Activated CD4-positive, CD25-positive, alpha-beta regulatory T cell treated with anti-CD3 and anti-CD28 coated beads, Interleukin-2, amount 50 U/mL, for 16 hours (primary cell): ENCODE data around the gene TOP3B.

ENCODE experiments used
- DNase-seq: peaks from one replicate; pipeline ENCODE4 v3.0.0-alpha.2; 2020; ENCODE audit warnings: low read depth, low spot score

TOP3B gene

DNA sequence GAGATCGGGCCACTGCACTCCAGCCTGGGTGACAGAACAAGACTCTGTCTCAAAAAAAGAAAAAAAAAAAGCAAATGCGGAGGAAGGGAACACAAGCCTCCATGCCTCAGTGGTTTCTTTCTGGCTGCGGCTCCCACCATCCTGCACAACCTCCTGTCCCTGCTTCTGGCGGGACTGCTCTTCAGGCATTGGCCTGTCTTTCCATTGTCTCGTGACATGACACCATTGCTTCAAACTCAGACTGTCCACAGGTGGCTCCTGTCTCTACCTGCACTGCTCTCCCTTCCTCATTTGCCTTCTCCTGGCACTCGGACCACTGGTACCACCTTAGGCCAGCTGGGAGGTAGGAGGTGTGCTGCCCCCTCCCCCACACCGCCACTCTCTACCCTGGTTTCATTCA is 19.3 kb downstream of the TOP3B start:
- no peak for DNase-seq

DNA sequence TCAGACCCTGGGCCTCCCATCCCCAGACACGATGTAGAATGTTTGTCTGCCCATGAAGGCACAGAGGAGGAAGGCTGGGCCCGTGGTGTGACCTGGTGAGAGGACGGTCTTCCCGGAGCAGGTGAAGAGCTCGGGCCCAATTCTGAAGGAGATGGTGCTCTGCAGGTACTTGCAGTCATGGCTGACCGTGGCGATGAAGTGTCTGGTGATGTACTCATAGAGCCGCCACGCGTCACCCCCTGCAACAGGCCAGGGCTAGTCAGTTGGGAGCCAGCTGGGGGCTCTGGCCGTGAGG is 20.0 kb downstream of the TOP3B start:
- no peak for DNase-seq

DNA sequence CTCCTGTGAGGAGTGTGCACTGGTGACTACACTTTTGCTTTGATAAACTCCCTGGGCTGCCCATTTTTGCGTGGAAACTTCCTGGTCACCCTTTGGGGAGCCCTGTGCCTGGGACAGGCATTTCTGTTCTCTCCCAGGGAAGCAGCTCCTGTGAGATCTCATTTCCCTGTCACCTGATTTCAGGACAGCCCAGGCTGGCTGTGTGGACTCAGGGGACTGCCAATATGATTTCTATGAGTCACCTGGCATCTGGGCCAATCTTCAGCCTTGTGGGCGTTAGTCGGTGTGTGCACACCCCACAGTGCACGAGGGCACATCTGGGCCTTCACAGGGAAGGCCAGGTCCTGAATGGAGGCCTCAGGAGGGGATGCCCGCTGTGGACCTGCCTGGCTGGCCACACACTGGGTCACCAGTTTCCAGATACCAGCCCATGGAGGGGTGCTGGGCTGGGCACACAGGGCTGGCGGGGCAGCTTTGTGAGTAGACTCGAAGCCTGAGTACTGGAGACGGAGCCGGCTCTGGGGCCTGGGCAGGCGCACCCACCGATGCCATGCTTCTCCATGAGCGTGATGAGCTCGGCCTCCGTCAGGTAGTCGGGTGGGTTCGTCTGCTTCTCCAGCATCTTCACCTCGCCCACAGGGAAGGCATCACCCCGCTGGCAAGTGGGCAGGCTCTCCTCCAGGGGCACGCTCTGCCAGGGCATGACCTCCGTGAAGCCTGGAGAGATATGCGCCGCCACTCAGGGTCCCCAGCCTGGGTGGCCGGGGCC is 20.5 kb downstream of the TOP3B start:
- DNase-seq: no peak

DNA sequence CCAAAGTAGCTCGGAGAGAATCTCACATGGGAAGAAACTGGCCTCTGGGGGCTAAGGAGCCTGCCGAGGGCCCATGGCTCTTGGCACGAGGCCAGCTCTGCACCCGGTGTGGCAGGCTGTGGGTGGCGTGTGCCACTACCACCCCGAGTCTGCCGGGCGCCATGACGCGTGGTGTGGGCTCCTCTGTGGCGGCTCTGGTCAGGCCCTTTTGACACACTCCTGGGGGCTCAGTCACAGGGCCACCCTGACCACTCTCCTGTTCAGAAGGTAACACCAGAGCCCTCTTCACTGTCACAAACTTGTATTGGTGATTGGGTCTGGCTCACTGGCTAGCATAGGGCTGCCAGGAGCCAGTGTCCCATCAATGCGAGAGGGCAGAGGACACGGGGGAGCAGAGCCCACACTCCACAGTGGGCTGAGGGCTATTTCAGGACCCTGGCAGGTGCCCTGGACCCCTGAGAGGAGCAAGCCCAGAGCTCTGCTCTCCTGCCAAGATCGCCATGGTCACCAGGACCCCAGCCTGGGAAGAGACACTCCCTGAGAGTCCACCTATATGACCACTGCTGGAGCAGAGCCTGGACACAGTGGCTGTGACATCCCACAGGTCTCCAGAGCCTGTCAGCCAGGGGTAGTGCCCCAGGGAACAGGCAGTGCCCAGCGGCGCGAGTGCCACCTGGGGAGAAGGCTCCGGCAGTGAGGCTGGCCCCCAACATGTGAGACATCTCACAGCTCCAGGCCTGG is 21.3 kb downstream of the TOP3B start:
- no peak for DNase-seq

DNA sequence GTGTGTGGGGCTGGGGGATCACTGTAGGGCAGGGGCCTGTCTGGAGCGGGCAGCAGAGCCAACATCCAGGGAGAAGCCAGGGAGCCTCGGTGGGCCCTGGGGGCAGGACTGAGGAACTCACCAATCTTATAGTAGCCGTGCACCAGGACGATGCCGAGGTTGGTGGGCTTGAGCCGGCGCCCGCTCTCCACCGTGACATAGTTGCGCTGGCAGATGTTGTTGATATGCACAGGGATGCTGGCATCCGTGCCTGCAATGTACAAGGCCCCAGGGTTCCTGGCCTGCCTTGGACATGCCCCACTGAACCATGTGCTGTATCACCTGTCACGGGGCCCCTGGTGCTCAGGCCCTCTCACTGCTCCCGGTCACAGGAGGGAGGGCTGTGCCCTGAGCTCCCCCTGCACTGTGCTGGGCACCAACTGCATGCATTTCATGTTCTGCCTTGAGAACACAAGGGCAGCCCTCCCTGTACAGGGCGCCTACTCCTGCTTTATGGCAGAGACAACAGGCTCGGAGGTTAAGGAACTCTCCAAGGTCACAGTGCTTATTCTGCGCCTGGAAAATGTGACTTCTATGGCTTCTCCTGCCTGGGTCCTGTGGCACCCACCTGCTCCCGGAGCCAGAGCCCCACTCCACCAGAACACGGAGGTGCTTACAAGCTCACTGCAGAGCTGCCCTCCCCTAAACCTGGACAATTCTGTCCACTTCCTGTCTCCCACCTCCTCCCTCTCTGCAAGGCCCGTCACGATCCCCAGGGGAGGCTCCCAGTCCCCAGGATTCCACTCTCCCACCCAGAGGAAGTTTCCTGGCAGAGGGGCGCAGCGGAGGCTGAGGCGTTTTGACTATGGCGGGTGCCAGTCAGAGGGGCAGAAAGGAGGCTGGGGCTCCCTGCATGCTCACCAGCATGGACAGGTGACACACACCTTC is 22.1 kb downstream of the TOP3B start:
- DNase-seq: no peak

DNA sequence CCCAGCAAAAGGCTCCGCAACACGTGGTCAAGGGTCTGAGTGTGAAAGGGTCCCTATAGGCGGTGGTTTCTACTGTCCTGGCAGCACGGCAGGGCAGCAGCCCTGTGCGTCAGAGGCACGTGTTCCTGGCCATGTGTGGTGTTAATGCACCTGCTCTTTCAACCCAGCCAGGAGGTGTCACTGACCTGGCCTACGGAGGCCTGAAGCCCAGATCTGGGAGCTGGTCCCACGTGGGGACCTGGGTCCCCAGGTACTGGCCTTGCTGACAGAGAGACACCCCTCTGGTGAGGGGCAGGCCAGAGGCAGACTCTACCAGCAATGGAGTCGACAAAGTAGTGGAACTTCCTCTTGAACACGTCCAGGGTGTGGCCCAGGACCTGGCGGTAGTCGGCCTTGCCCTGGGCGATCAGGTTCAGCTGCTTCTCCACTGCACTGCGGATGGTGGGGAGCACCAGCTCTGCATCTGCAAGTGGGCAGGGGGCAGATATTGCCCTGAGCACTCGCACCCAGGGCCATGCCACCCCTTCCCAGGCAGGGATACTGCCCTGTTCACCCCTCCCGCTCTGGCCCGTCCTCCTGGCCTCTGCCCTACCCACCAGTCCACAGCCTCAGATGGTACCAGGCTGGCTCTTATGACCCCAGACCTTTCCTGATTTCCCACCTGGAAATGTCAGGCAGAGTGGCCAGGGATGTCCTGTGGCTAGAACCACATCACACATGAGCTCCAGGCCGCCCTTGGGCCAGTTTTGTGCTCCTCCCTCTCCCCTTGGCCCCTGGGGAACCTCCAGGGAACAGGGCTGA is 23.1 kb downstream of the TOP3B start:
- DNase-seq: no peak

DNA sequence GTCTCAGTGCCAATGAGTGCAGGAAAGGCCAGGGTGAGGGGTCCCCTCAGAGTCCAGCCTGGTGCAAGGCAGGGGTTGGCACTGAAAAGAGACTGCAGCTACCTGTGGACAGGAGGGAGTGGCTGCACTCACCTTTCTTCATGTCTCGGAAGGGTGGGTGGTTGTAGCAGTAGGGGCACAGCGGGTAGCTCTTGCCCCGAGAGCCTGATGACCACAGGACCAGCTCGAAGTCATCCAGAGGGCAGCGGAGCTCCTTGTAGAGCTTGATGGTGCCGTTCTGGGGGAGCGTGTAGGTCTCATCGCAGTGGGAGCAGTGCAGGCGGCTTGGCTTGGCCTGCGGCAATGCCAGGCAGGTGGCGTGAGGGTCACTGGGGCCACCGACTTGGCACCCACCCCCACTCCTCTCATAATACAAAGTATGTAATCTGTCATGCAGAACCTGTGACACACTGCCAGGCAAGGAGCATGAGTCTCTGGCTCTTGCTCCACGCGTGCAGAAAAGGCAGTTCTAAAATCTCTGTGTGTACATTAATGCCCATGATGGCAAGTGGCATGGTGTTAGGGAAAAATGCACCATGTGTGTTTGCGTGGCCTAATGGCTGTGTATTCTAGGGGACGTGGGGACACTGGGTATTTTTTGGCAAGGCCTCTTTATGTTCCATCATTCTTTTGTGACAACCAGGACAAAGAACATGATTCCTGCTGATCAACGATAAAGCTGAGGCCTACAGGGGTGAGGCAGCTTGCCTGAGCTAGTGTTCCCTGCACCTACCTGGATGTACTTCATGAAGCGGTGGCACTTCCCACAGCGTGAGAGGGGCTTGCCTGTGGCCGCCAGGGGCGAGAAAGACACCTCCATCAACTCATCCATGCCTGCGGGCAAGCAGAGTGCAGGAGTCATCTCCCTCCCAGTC is 24.0 kb downstream of the TOP3B start:
- no peak for DNase-seq

DNA sequence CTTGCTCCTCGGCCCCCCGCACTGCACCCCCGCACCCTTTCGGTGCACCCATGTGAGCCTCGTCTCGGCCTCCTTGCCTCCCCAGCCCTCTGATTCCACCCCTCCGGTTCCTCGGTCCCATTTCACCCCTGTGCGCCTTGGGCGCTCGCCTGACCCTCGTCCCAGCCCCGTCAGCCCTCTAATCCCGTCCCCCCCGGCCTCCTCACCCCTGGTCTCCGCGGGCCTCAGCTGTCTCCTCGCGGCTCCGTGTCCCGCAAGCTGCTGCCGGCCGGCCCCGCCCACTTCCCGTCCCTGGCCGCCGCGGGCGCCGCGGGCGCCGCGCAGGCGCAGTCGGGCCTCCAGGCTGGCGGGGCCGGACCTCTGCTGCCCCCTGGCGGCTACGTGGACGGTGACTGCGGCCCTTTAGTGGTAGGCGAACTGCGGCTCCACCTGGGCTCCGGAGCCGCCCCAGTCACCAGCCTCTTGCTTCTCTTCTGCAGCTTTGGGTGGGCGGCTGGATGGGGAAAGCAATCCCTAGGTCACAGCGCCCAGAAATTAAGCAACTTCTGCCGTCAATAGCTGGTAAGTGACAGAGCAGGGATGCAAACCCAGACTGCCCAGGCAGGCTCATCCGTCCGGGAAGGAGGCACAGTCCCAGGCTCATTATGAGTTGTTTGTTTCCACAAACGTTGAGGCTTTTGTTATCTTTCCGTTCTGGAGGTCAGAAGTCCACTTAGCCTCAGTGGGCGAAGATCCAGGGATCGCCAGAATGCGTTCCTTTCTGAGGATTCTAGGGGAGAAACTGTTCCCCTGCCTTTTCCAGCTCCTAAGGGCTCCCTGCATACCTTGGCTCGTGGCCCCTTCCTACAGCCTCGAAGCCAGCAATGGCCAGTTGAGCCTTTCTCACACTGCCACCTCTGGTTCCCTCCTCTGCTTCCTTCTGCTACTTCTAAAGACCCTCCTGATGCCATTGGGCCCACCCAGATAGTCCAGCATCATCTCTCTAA is 29.7 kb downstream of the TOP3B start, which contains the start of gene PPM1F:
Gene PPM1F (minus strand): TSS at position 263 of the 986 bp plus-strand sequence. CDS start 6,800 bp downstream, outside the sequence.
- DNase-seq: peak; percentile 83

DNA sequence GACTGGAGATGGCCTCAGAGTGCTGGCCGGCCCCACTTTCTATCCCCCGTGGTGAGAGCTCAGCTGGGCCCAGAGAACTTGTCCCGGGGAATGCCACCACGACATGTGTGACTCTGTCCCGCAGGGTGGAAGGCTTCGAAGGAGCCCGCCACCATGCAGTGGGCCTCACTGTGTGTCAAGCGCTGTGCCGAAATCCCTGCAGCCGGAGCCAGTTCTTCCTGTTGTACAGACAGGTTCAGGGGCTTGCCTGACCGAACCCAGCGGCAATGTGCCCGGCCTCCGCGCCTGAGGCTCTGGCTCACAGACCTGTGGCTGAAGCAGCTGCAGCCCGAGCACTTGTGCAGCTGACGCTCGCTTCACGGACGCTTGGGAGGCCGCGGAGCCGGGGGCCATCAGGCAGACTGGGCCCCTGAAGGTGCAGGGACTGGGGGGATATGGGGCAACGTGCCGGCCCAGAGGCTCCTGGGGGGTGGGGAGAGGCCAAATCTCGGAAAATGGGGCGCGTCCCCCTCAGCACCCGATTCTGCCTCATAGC is 30.6 kb downstream of the TOP3B start:
- DNase-seq: no peak

DNA sequence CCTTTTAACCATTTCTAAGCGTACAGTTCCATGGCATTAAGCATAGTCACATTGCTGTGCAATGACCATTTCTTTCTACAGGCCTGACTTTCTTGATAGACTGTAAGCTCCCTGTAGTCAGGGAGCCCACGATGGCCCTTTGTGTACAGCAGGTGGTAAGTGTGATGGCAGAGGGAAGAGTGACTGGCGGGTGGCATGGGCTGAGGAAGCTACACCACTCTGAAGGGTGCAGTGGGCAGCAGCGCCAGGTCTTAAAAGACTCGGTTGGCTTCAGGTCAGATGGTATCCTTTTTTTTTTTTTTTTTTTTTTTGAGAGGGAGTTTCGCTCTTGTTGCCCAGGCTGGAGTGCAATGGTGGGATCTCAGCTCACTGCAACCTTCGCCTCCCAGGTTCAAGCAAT is 31.5 kb downstream of the TOP3B start:
- no peak for DNase-seq

DNA sequence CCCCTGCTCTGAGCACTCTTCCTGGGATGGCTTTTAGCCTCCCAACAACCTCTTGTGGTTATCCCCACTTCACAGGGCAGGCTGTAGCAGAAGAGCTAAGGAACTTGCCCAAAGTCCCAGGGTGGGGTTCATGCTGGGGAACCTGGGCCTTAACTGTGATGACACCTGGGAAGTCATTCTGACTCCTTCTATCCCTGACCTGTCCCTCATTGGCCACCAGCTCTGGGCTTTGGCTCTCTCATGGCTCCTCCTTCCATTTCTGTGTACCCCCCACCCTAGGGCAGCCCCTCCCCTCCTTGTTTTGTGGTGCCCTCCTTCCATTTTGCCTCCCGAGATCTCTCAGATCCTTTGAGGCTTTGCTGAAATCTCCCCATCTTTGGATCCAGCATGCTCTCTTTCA is 32.6 kb downstream of the TOP3B start:
- DNase-seq: no peak

DNA sequence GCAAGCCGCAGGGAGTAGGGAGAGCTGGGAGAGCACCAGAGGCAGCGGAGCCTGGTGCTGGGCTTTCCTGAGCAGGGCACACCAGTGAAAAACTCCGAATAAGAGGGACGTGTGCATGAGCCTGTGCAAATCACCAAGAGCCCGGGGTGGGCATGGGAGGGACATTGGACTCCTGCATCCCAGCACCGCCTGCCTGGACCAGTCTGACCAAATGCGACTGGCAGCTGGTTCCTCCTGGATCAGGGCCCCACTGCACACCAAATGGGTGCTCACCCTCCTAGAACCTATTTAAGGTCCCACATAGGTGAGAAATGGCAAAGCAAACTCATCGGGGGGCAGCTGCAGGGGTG is 33.0 kb downstream of the TOP3B start:
- no peak for DNase-seq

DNA sequence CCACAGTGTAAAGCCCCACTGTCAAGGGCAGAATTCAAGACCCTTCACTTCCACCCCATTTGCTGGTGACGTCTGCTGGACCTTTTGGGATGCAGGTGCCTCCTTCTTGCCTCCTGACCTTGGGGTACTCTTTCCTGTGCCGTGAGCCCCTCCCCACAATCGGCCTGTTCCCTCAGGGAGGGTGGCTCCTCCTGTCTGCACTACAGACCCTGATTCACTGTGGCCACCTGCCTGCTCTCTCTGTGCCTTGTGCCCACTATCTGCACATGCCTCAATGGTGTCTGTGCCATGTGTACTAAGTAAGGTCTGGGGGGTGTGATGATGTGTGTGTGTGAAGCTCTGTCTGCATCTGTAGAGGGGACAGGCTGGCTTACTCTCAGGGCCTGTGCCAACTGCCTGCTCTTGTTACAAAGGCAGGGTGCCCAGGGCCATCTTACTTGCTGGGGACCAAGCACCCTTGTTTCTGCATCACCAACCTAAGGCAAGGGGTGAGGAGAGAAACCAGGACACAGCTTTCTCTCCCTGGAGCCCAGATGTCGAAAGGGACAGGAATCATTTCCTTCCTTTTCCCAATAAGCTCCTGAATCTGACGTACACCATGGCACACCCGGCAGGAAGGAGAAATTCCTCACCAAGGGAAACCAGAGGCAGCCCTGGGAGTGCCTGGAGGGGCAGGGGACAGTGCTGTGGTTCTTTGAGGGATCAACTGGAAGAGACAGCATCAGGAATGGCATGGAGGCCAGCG is 33.6 kb downstream of the TOP3B start:
- no peak for DNase-seq

DNA sequence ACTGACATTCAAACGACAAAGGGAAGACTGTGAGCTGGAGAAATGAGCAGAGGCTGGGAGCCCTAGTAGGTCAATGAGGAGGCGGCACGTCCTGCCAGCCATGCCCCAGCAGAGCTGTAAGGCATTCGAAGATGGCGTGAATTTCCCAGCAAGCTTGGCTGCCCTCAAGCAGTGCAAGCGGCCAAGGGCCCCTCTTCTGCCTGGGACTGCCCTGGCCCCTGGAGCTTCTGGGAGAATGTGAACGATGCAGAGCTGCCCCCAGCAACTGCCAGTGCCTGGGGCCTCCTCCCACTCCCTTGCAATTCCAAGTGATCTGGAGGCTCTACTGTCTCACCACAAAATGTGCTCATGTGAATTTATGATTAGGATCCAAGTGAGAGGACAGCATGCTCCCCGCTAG is 34.2 kb downstream of the TOP3B start:
- DNase-seq: no peak

DNA sequence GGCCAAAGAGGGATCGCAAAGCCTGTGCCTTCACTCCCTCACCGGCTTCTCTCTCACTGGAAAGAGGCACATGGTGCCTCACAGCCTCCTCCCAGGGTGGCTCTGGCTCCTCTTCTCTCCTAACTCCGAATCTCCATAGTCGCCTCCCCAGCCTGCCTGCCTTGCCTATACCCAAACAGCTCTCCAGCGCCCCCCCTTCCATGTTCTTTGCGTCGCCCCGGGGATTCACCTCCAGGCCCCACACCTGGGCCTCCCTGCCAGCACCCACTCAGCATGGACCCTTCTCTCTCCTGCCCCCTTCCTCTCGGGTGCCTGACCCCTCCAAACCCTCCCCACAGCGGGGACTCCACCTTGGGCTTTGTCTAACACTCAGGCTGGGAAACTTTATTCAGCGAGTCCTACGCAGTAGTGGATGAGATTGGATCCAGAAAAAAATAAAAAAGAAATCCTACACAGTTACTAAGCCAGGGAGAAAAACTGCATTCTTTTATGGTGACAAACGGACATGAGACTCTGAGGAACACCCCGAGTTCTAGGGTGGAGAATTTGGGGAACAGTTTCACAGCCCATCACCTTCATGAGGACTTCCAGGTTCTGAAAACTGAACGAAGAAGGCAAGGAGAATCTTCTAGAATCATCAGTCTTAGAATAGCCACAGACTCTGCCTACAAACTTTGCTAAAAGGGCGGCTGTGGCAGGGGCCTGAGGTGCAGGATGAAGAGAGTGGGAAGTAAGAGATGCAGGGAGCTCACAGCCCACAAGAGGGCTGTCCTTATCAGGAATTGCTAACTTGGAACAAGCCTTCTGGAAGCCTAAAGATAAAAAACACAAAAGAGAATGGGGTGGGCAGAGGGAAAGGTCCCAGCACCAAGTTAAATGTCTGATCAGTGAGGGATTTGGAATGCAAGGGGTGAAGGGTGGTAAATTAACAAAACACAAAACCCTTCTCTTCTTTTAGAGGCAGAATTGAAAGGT is 35.3 kb downstream of the TOP3B start:
- DNase-seq: no peak

DNA sequence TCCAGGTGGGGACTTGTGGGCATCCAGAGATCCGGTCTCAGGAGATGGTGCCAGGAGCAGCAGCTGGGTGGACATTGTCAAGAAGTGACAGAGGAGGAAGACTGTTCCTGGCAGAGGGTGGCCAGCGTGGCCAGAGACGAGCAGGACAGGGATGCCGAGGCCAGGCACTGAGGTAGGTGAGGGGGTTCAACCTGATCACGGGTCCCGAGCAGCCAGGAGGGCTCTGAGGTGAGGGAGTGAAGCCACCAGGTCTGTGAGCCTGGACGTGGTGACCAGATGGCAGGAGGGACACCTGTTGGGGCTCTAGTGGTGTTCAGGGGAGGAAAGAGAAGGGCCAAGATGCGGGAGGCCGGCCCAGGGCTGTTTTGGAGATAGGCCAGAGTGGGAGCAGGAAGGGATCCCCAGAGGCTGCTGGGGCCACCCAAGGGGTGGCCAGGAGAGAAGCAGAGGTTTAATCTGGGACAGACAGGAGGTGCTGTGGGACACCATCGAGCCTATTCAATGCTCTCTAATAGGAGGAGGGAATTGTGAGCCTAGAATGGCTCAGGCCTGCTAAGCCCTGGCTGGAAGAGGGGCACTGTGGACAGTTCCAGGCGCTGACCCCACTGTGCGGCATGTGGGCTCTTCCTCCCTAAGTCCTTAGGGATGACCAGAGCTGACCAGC is 36.2 kb downstream of the TOP3B start:
- no peak for DNase-seq
